Hepatocyte (in vitro differentiated cells): ENCODE data around the gene GNAZ.

Source experiments
- CTCF ChIP-seq: fragments of 200-600 bp; sonication (generic); IDR thresholded peaks from 2 replicates; pipeline ENCODE4 v1.5.1; 2016; ENCODE audit warnings: antibody characterized with exemption, mild to moderate bottlenecking; ENCODE audit not compliant: poor library complexity
- EZH2 ChIP-seq: fragments of 200-600 bp; sonication (generic); IDR thresholded peaks from 2 replicates; pipeline ENCODE4 v1.6.1; 2016; ENCODE audit warnings: antibody characterized with exemption, mild to moderate bottlenecking, borderline replicate concordance

DNA sequence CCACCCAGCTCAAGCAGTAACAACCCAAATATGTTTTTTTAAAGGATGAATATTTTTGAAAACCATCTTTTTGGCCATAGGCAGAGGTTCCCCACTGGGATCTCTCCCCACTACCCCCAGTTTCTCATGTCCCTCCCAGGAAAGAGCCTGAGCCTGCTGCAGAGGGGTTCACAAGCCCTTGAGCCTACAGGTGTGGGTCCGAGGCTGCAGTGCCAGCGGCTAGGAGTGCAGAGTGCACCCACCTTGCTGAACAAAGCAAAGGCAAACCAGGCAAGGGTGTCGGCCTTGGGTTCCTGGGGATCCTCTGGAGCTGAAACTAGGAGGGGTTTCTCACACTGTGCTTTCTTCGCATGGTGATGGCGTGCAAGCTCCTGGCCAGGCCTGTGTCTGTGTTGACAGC is 35.0 kb downstream of the GNAZ start:
- no peak for TF ChIP-seq CTCF
- no peak for TF ChIP-seq EZH2
